GM20000 (cell line): ENCODE data around the gene HNRNPU.

Experiments
- DNase-seq: peaks from one replicate; pipeline ENCODE4 v3.0.0; 2012; ENCODE audit warnings: low spot score
- CTCF ChIP-seq: IDR thresholded peaks from 2 replicates; pipeline ENCODE4 v1.5.1; 2012; ENCODE audit warnings: mild to moderate bottlenecking, control low read depth; ENCODE audit errors: extremely low read depth, missing control alignments

Gene HNRNPU

GRCh38 chr1:244861683-244862082 lies 2.7 kb downstream of the HNRNPU start:
- TF ChIP-seq CTCF: no peak
- DNase-seq: no peak

- DNase-seq: no peak
- no peak for TF ChIP-seq CTCF
Measured at GRCh38 chr1:244860914-244861610, 3.3 kb downstream of the HNRNPU start.

- TF ChIP-seq CTCF: no peak
- no peak for DNase-seq
Measured at GRCh38 chr1:244860078-244860477, 4.3 kb downstream of the HNRNPU start.

GRCh38 chr1:244858357-244858756 lies 6.0 kb downstream of the HNRNPU start:
- no peak for DNase-seq
- TF ChIP-seq CTCF: no peak

- DNase-seq: no peak
- TF ChIP-seq CTCF: no peak
Measured at GRCh38 chr1:244857761-244858160, 6.6 kb downstream of the HNRNPU start.

- TF ChIP-seq CTCF: no peak
- DNase-seq: no peak
Measured at GRCh38 chr1:244854865-244855578, 9.3 kb downstream of the HNRNPU start.

GRCh38 chr1:244854166-244854565 lies 10.2 kb downstream of the HNRNPU start:
- DNase-seq: no peak
- TF ChIP-seq CTCF: no peak
